ENCODE results near the gene SLC18A3. TPM values are rescaled to one million over a fixed set of nuclear protein-coding genes. Genes with fewer than 3 reads are reported as not detected.

SLC18A3 gene
- total and polyA plus RNA-seq, 4 donors = 1.9 to 19.9 (median 11.1) TPM

GRCh38 chr10:49647985-49648795 lies 38.1 kb downstream of the SLC18A3 start:
- Histone ChIP-seq H3K9me3 (ENCODE audit: control insufficient read depth, insufficient read depth, low read length) (no peaks in the 10 kb centered on the region), H3K4me3 (ENCODE audit: low read depth, low read length) (no peak overlapping the region), H3K27me3 (ENCODE audit: control insufficient read depth, insufficient read depth, low read length) (peaks cover 4% of the 10 kb centered on the region), H3K36me3 (ENCODE audit: control insufficient read depth, insufficient read depth, low read length) (no peaks in the 10 kb centered on the region), H3K27ac (ENCODE audit: low read depth, low read length) (no peak overlapping the region), H3K4me1 (ENCODE audit: control insufficient read depth, insufficient read depth, low read length) (peaks cover 10% of the 10 kb centered on the region)
- DNase-seq (ENCODE audit: low read depth in 4 of 6, low spot score in 6 of 6) = no peak
- WGBS (ENCODE audit: insufficient coverage) = 74% methylated on average over 13 of the region's 18 CpGs

- peaks cover 10% of the 10 kb centered on the region for H3K4me1 ChIP-seq (ENCODE audit: control insufficient read depth, insufficient read depth, low read length)
- WGBS (ENCODE audit: insufficient coverage) = 14% methylated on average over 17 of the region's 17 CpGs
- no peak for DNase-seq (ENCODE audit: low read depth in 4 of 6, low spot score in 6 of 6)
- H3K27ac ChIP-seq (ENCODE audit: low read depth, low read length) = no peak overlapping the region
- no peak overlapping the region for H3K4me3 ChIP-seq (ENCODE audit: low read depth, low read length)
- no peaks in the 10 kb centered on the region for H3K9me3 ChIP-seq (ENCODE audit: control insufficient read depth, insufficient read depth, low read length)
- peaks cover 4% of the 10 kb centered on the region for H3K27me3 ChIP-seq (ENCODE audit: control insufficient read depth, insufficient read depth, low read length)
- H3K36me3 ChIP-seq (ENCODE audit: control insufficient read depth, insufficient read depth, low read length) = no peaks in the 10 kb centered on the region
Observed at GRCh38 chr10:49649294-49649693, 39.2 kb downstream of the SLC18A3 start.

GRCh38 chr10:49649936-49650723 lies 40.0 kb downstream of the SLC18A3 start:
- no peak for DNase-seq (ENCODE audit: low read depth in 4 of 6, low spot score in 6 of 6)
- Histone ChIP-seq H3K9me3 (ENCODE audit: control insufficient read depth, insufficient read depth, low read length) (no peaks in the 10 kb centered on the region), H3K27ac (ENCODE audit: low read depth, low read length) (no peak overlapping the region), H3K27me3 (ENCODE audit: control insufficient read depth, insufficient read depth, low read length) (peaks cover 4% of the 10 kb centered on the region), H3K36me3 (ENCODE audit: control insufficient read depth, insufficient read depth, low read length) (no peaks in the 10 kb centered on the region), H3K4me1 (ENCODE audit: control insufficient read depth, insufficient read depth, low read length) (peaks cover 10% of the 10 kb centered on the region), H3K4me3 (ENCODE audit: low read depth, low read length) (no peak overlapping the region)
- WGBS (ENCODE audit: insufficient coverage) = 35% methylated on average over 8 of the region's 8 CpGs

- no CpG with 5 or more reads among the region's 1 CpG for WGBS (ENCODE audit: insufficient coverage)
- no peaks in the 10 kb centered on the region for H3K9me3 ChIP-seq (ENCODE audit: control insufficient read depth, insufficient read depth, low read length)
- H3K36me3 ChIP-seq (ENCODE audit: control insufficient read depth, insufficient read depth, low read length) = no peaks in the 10 kb centered on the region
- no peak overlapping the region for H3K27ac ChIP-seq (ENCODE audit: low read depth, low read length)
- no peak for DNase-seq (ENCODE audit: low read depth in 4 of 6, low spot score in 6 of 6)
- H3K4me1 ChIP-seq (ENCODE audit: control insufficient read depth, insufficient read depth, low read length) = peaks cover 10% of the 10 kb centered on the region
- H3K27me3 ChIP-seq (ENCODE audit: control insufficient read depth, insufficient read depth, low read length) = peaks cover 4% of the 10 kb centered on the region
- no peak overlapping the region for H3K4me3 ChIP-seq (ENCODE audit: low read depth, low read length)
Observed at GRCh38 chr10:49650724-49651034, 40.6 kb downstream of the SLC18A3 start.

- Histone ChIP-seq H3K4me3 (ENCODE audit: low read depth, low read length) (no peak overlapping the region), H3K36me3 (ENCODE audit: control insufficient read depth, insufficient read depth, low read length) (no peaks in the 10 kb centered on the region), H3K27ac (ENCODE audit: low read depth, low read length) (no peak overlapping the region), H3K9me3 (ENCODE audit: control insufficient read depth, insufficient read depth, low read length) (no peaks in the 10 kb centered on the region), H3K27me3 (ENCODE audit: control insufficient read depth, insufficient read depth, low read length) (peaks cover 4% of the 10 kb centered on the region), H3K4me1 (ENCODE audit: control insufficient read depth, insufficient read depth, low read length) (peaks cover 10% of the 10 kb centered on the region)
- DNase-seq (ENCODE audit: low read depth in 4 of 6, low spot score in 6 of 6) = no peak
- 87% methylated on average over 14 of the region's 15 CpGs for WGBS (ENCODE audit: insufficient coverage)
Observed at GRCh38 chr10:49651039-49651835, 41.1 kb downstream of the SLC18A3 start.

GRCh38 chr10:49651917-49652316 lies 41.8 kb downstream of the SLC18A3 start:
- DNase-seq (ENCODE audit: low read depth in 4 of 6, low spot score in 6 of 6) = no peak
- H3K4me3 ChIP-seq (ENCODE audit: low read depth, low read length) = no peak overlapping the region
- no peaks in the 10 kb centered on the region for H3K9me3 ChIP-seq (ENCODE audit: control insufficient read depth, insufficient read depth, low read length)
- H3K36me3 ChIP-seq (ENCODE audit: control insufficient read depth, insufficient read depth, low read length) = no peaks in the 10 kb centered on the region
- H3K4me1 ChIP-seq (ENCODE audit: control insufficient read depth, insufficient read depth, low read length) = peaks cover 10% of the 10 kb centered on the region
- peaks cover 10% of the 10 kb centered on the region for H3K27me3 ChIP-seq (ENCODE audit: control insufficient read depth, insufficient read depth, low read length)
- 83% methylated on average over 1 of the region's 2 CpGs for WGBS (ENCODE audit: insufficient coverage)
- H3K27ac ChIP-seq (ENCODE audit: low read depth, low read length) = no peak overlapping the region

GRCh38 chr10:49652421-49653272 lies 42.5 kb downstream of the SLC18A3 start:
- WGBS (ENCODE audit: insufficient coverage) = 85% methylated on average over 15 of the region's 15 CpGs
- peaks cover 10% of the 10 kb centered on the region for H3K4me1 ChIP-seq (ENCODE audit: control insufficient read depth, insufficient read depth, low read length)
- H3K27me3 ChIP-seq (ENCODE audit: control insufficient read depth, insufficient read depth, low read length) = peaks cover 11% of the 10 kb centered on the region
- H3K9me3 ChIP-seq (ENCODE audit: control insufficient read depth, insufficient read depth, low read length) = no peaks in the 10 kb centered on the region
- H3K4me3 ChIP-seq (ENCODE audit: low read depth, low read length) = no peak overlapping the region
- DNase-seq (ENCODE audit: low read depth in 4 of 6, low spot score in 6 of 6) = no peak
- no peak overlapping the region for H3K27ac ChIP-seq (ENCODE audit: low read depth, low read length)
- no peaks in the 10 kb centered on the region for H3K36me3 ChIP-seq (ENCODE audit: control insufficient read depth, insufficient read depth, low read length)

GRCh38 chr10:49653273-49653929 lies 43.3 kb downstream of the SLC18A3 start:
- WGBS (ENCODE audit: insufficient coverage) = 86% methylated on average over 11 of the region's 11 CpGs

More at GRCh38 chr10:49653273-49653929, 43.3 kb downstream of the SLC18A3 start:
- Histone ChIP-seq H3K27ac (ENCODE audit: low read depth, low read length) (no peak overlapping the region), H3K27me3 (ENCODE audit: control insufficient read depth, insufficient read depth, low read length) (peaks cover 11% of the 10 kb centered on the region), H3K36me3 (ENCODE audit: control insufficient read depth, insufficient read depth, low read length) (no peaks in the 10 kb centered on the region), H3K4me1 (ENCODE audit: control insufficient read depth, insufficient read depth, low read length) (peaks cover 10% of the 10 kb centered on the region), H3K4me3 (ENCODE audit: low read depth, low read length) (no peak overlapping the region), H3K9me3 (ENCODE audit: control insufficient read depth, insufficient read depth, low read length) (no peaks in the 10 kb centered on the region)
- DNase-seq (ENCODE audit: low read depth in 4 of 6, low spot score in 6 of 6) = no peak

All from spinal cord (tissue), 10 donors.